K562 (cell line): ENCODE data around the gene SLC2A9. TPM values are rescaled to one million over a fixed set of nuclear protein-coding genes. Genes with fewer than 3 reads are reported as not detected.

Experiments
- BCLAF1 ChIP-seq, 2 experiments: fragments of 450-650 bp in 1 of 2; IDR thresholded peaks; 2 replicates each; pipeline ENCODE4 v1.6.1; 2011 to 2017; ENCODE audit warnings: low read depth in 2 of 2, antibody characterized with exemption in 1 of 2, borderline replicate concordance in 1 of 2, low read length in 1 of 2, mild to moderate bottlenecking in 1 of 2, mixed read lengths in 1 of 2; ENCODE audit not compliant: control insufficient read depth in 1 of 2
- BDP1 ChIP-seq: IDR thresholded peaks from 3 replicates; pipeline ENCODE4 v1.6.1; 2011; ENCODE audit not compliant: insufficient read length, insufficient read depth
- CREB5 ChIP-seq: fragments of 250-450 bp; sonication (Bioruptor Pico); IDR thresholded peaks from 2 replicates; pipeline ENCODE4 v1.5.0; 2020; ENCODE audit warnings: mild to moderate bottlenecking
- FOXP1 ChIP-seq: sonication (generic); formaldehyde crosslinking; IDR thresholded peaks from 2 replicates; pipeline ENCODE4 v1.8.0; 2022; ENCODE audit warnings: mild to moderate bottlenecking, missing genetic modification reagents
- HNRNPLL ChIP-seq: fragments of 200-400 bp; formaldehyde crosslinking; IDR thresholded peaks from 2 replicates; pipeline ENCODE4 v1.6.1; 2017; ENCODE audit warnings: low read length, low read depth, mild to moderate bottlenecking; ENCODE audit not compliant: poor library complexity, severe bottlenecking
- MTA3 ChIP-seq: fragments of 450-650 bp; formaldehyde crosslinking; IDR thresholded peaks from 2 replicates; pipeline ENCODE4 v1.6.1; 2017; ENCODE audit warnings: mild to moderate bottlenecking, borderline replicate concordance
- NR1H2 ChIP-seq: sonication (generic); formaldehyde crosslinking; IDR thresholded peaks from 2 replicates; pipeline ENCODE4 v1.4.0; 2020; ENCODE audit warnings: mild to moderate bottlenecking, missing genetic modification reagents
- POLR2B ChIP-seq: fragments of 450-650 bp; IDR thresholded peaks from 2 replicates; pipeline ENCODE4 v1.6.1; 2018; ENCODE audit warnings: low read depth; ENCODE audit not compliant: partially characterized antibody
- TFE3 ChIP-seq: fragments of 450-650 bp; formaldehyde crosslinking; IDR thresholded peaks from 2 replicates; pipeline ENCODE4 v1.4.0; 2020; ENCODE audit warnings: mild to moderate bottlenecking, mixed read lengths
- ZBTB17 ChIP-seq: fragments of 450-650 bp; formaldehyde crosslinking; IDR thresholded peaks from 2 replicates; pipeline ENCODE4 v1.4.0; 2020; ENCODE audit warnings: mild to moderate bottlenecking
- ZBTB40 ChIP-seq, 2 experiments: fragments of 450-650 bp in 1 of 2; sonication (generic) in 1 of 2; formaldehyde crosslinking in 1 of 2; IDR thresholded peaks; 2 replicates each; pipeline versions ENCODE4 v1.7.1 to v1.9.0; 2016 to 2022; ENCODE audit warnings: inconsistent platforms in 1 of 2, mild to moderate bottlenecking in 1 of 2, missing genetic modification reagents in 1 of 2
- ZFP30 ChIP-seq: fragments of 250-450 bp; sonication (Bioruptor Pico); IDR thresholded peaks from 2 replicates; pipeline ENCODE4 v1.8.0; 2022; ENCODE audit warnings: moderate library complexity, mild to moderate bottlenecking, inconsistent platforms, borderline replicate concordance
- polyA plus RNA-seq, 8 experiments: library from polyadenylated mRNA; depleted of rRNA in 4 of 8; stranded (reverse) in 5 of 8; unstranded in 3 of 8; fragments of >200 nt; fragmentation: Nextera tagmentation in 2 of 8; fragmentation: Illumina TruSeq in 1 of 8; extraction: Ambion mirVana in 2 of 8; extraction: Trizol in 1 of 8; gene quantifications; 2 replicates each; pipeline versions ENCODE4 v1.2.1 to v1.2.3, GENCODE V29; 2011 to 2014; ENCODE audit warnings: inconsistent platforms in 1 of 8, missing spikeins in 1 of 8
- total RNA-seq, 7 experiments: library from RNA; depleted of rRNA in 6 of 7; stranded (reverse); fragments of >200 nt in 6 of 7; fragmentation: Illumina TruSeq in 2 of 7; extraction: Trizol in 2 of 7; gene quantifications; 2 replicates each; pipeline versions ENCODE4 v1.2.1 to v1.2.3, GENCODE V29; 2011 to 2021; ENCODE audit warnings: low replicate concordance in 1 of 7

SLC2A9 gene
- total and polyA plus RNA-seq, 9 of the 15 experiments (the other 6 are each of a cell fraction or from before 2014, with no cell fraction given): 0.15 to 1.9 (median 0.76) TPM

- no peak for TF ChIP-seq ZBTB40 (IDR thresholded peaks at IDR 0.05)
- TF ChIP-seq ZBTB40 (CRISPR knock-in tag; IDR thresholded peaks at IDR 0.05): no peak
- no peak for TF ChIP-seq ZFP30 (CRISPR knock-in tag)
- no peak for TF ChIP-seq ZBTB17 (CRISPR knock-in tag)
- TF ChIP-seq TFE3 (CRISPR knock-in tag): no peak
- TF ChIP-seq BCLAF1 (IDR thresholded peaks at IDR 0.05; ENCODE audit: borderline replicate concordance in 1 of 2, control insufficient read depth in 1 of 2, low read depth in 2 of 2, low read length in 1 of 2): no peak
- no peak for TF ChIP-seq BDP1
- TF ChIP-seq NR1H2 (CRISPR knock-in tag): no peak
- no peak for TF ChIP-seq CREB5 (CRISPR knock-in tag)
- TF ChIP-seq MTA3: no peak
- no peak for TF ChIP-seq POLR2B
- TF ChIP-seq HNRNPLL: no peak
- no peak for TF ChIP-seq FOXP1 (CRISPR knock-in tag)
Measured at GRCh38 chr4:10011885-10012284, 9.4 kb downstream of the SLC2A9 start (continued).
